Tibial nerve (tissue), 4 donors: Measurements from ENCODE around the gene IFNGR1. TPM values are rescaled to one million over a fixed set of nuclear protein-coding genes. Genes with fewer than 3 reads are reported as not detected.
"Not testable (repeated sequence)": the region's sequence is repeated elsewhere in the genome, so short reads cannot be mapped to it uniquely, and the experiment has no call there.

Source experiments
- DNase-seq, 2 donors: peaks; one replicate each; pipeline ENCODE4 v3.0.0-alpha.2; 2019; ENCODE audit warnings: low spot score in 2 of 2
- H3K27ac ChIP-seq, 4 donors: fragments of 200-600 bp; sonication (generic) in 3 of 4; one replicate each; pipeline ENCODE4 v1.5.1; 2017 to 2019; ENCODE audit warnings: mild to moderate bottlenecking in 1 of 4
- H3K27me3 ChIP-seq, 2 donors: fragments of 200-600 bp; sonication (generic) in 1 of 2; one replicate each; pipeline versions ENCODE4 v1.5.1 to v1.6.0; 2017 to 2019
- H3K36me3 ChIP-seq, 3 donors: fragments of 200-600 bp; sonication (generic); one replicate each; pipeline ENCODE4 v1.5.1; 2018 to 2019
- H3K4me1 ChIP-seq, 4 donors: fragments of 200-600 bp; sonication (generic) in 3 of 4; one replicate each; pipeline ENCODE4 v1.5.1; 2017 to 2019
- H3K4me3 ChIP-seq, 4 donors: fragments of 200-600 bp; sonication (generic) in 3 of 4; one replicate each; pipeline ENCODE4 v1.5.1; 2017 to 2019; ENCODE audit warnings: mild to moderate bottlenecking in 1 of 4, moderate library complexity in 1 of 4
- H3K9me3 ChIP-seq, 4 donors: fragments of 200-600 bp; sonication (generic) in 3 of 4; one replicate each; pipeline ENCODE4 v1.5.1; 2017 to 2019
- CTCF ChIP-seq, 5 experiments: fragments of 200-600 bp in 3 of 5; fragments of 450-650 bp in 2 of 5; sonication (generic) in 3 of 5; IDR thresholded peaks; one replicate each; pipeline ENCODE4 v1.5.1; 2016 to 2019; ENCODE audit warnings: antibody characterized with exemption in 5 of 5, mild to moderate bottlenecking in 3 of 5, moderate library complexity in 2 of 5
- EP300 ChIP-seq, 2 donors: sonication (generic); formaldehyde crosslinking; IDR thresholded peaks; one replicate each; pipeline ENCODE4 v1.6.1; 2017; ENCODE audit warnings: antibody characterized with exemption in 2 of 2, mild to moderate bottlenecking in 1 of 2
- POLR2A ChIP-seq, 2 donors: fragments of 450-650 bp; IDR thresholded peaks; one replicate each; pipeline ENCODE4 v1.6.1; 2017; ENCODE audit warnings: antibody characterized with exemption in 2 of 2, mild to moderate bottlenecking in 2 of 2, moderate library complexity in 2 of 2
- WGBS, 2 donors: methylation state at CpG; one replicate each; pipeline ENCODE4 v1.1.5; 2018; 5-methylcytosine and 5-hydroxymethylcytosine counted together
- total RNA-seq, 4 donors: library from RNA; depleted of rRNA; stranded (reverse); fragments of >200 nt; gene quantifications; one replicate each; pipeline ENCODE4 v1.1.0, GENCODE V29; 2016

IFNGR1 gene
- total RNA-seq, 4 donors from 2014 or later = 73.8 to 125 (median 97.8) TPM

DNA sequence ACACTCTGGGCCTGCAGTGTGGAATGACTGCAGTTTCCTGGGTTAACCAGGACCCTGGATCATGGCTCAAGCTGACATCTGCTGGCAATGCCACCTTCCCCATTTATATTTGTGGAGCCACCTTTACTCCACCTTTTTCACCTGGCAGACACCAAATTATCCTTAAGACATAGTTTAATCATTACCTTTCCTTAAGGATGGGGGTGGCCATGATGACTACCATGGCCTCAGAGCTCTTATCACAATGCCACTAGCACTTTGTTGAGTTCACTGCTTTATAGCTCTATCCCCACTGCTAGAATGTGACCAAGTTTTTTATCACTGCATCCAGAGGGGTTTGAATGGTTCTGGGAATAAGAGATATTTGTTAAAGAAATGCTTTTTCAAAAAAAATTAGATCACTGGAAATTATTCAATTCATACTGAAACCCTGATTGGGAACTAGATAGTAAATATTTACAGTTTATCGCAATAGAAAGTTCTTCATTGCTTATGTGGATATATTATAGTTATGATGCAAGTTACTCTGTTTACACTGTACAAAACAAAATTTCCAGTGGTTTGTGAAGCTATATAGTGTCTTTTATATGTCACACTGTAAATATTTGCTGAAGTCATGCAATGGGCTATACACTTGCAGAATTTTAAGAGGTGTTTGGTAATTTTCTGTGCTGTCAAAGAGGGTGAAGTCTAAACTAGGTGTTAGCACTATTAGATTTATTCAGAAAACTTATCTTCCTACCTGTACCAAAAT lies 37.3 kb upstream of the IFNGR1 start:
- Histone ChIP-seq H3K4me3 (no peak overlapping the region), H3K9me3 (peaks cover 0 to 30% (median 2%) of the 10 kb centered on the region in 4 donors), H3K4me1 (peaks cover 0 to 15% (median 9%) of the 10 kb centered on the region in 4 donors), H3K27me3 (no peaks in the 10 kb centered on the region), H3K27ac (no peak overlapping the region), H3K36me3 (no peaks in the 10 kb centered on the region)
- TF ChIP-seq POLR2A (IDR thresholded peaks at IDR 0.05) = no peak
- 98% methylated on average over 1 of the region's 1 CpG for WGBS, 2 donors
- DNase-seq = no peak

DNA sequence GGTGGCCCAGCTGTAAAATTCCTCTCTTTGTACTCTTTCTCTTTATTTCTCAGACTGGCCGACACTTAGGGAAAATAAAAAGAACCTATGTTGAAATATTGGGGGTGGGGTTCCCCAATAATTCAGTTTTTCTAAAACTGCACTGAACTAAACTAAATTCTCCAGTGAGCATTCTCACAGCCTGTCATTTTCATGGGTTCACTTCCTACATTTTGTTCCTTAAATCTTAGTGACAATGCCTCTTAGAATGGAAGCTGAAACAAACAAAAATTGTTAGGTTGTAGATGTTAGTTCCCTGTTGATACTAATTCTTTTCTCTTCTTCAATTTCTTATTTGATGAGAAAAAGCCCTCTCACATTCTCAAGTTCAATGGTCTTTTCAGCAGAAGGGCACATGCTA lies 35.8 kb upstream of the IFNGR1 start:
- WGBS, 2 donors = 83 to 91% methylated on average over 1 of the region's 1 CpG

GRCh38 chr6:137254430-137254829 lies 35.2 kb upstream of the IFNGR1 start:
- WGBS, 2 donors = 56 to 90% methylated on average over 2 of the region's 2 CpGs
- peaks cover 0 to 30% (median 2%) of the 10 kb centered on the region in 4 donors for H3K9me3 ChIP-seq
- H3K27ac ChIP-seq, H3K36me3 ChIP-seq, H3K4me3 ChIP-seq, H3K27me3 ChIP-seq, H3K4me1 ChIP-seq, DNase-seq: not testable (repeated sequence)

More for the DNA sequence above, 35.8 kb upstream of the IFNGR1 start:
- TF ChIP-seq EP300 (IDR thresholded peaks at IDR 0.05) = no peak
- no peak for TF ChIP-seq CTCF (IDR thresholded peaks at IDR 0.05)
- TF ChIP-seq POLR2A (IDR thresholded peaks at IDR 0.05) = no peak
- Histone ChIP-seq H3K36me3 (no peaks in the 10 kb centered on the region), H3K27ac (no peak overlapping the region), H3K9me3 (peaks cover 0 to 30% (median 2%) of the 10 kb centered on the region in 4 donors), H3K4me3 (no peak overlapping the region), H3K4me1 (no peaks in the 10 kb centered on the region), H3K27me3 (no peaks in the 10 kb centered on the region)
- DNase-seq = no peak

- H3K27me3 ChIP-seq = no peaks in the 10 kb centered on the region
- peaks cover 0 to 1% (median 0%) of the 10 kb centered on the region in 4 donors for H3K9me3 ChIP-seq
- peaks cover 0 to 4% (median 0%) of the 10 kb centered on the region in 4 donors for H3K4me1 ChIP-seq
- no peak overlapping the region for H3K4me3 ChIP-seq
- DNase-seq = no peak
- no peak overlapping the region for H3K27ac ChIP-seq
- WGBS, 2 donors = 54 to 59% methylated on average over 4 of the region's 4 CpGs
- H3K36me3 ChIP-seq = no peaks in the 10 kb centered on the region
- TF ChIP-seq EP300 (IDR thresholded peaks at IDR 0.05) (no peak), CTCF (IDR thresholded peaks at IDR 0.05) (no peak), POLR2A (IDR thresholded peaks at IDR 0.05) (no peak)
These were observed 29.5 kb upstream of the IFNGR1 start for GRCh38 chr6:137248702-137249101.

DNA sequence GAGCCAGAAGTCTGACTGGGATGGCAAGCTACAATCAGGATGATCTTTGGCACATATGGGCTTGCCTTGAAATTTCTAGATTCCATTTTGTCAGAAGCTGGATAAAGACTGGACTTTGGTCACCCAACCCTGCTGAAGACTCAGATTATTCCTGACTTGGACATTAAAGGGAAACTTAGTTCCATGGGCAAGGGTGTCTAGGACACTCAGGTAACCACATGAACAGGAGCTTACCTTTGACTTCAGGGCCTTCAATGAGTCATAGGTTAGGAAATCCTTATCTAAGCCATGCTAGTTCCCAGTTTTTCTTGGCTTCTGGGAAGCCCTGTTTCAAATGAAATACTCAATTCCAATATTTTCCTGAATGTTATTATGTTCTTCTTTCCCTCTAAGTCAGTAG lies 28.5 kb upstream of the IFNGR1 start:
- Histone ChIP-seq H3K9me3 (no peaks in the 10 kb centered on the region), H3K27me3 (no peaks in the 10 kb centered on the region), H3K4me1 (peaks cover 0 to 4% (median 0%) of the 10 kb centered on the region in 4 donors), H3K27ac (peak overlapping the region in 1 of 4 donors; percentile 0), H3K36me3 (no peaks in the 10 kb centered on the region), H3K4me3 (no peak overlapping the region)
- no peak for DNase-seq
- no peak for TF ChIP-seq EP300 (IDR thresholded peaks at IDR 0.05)

DNA sequence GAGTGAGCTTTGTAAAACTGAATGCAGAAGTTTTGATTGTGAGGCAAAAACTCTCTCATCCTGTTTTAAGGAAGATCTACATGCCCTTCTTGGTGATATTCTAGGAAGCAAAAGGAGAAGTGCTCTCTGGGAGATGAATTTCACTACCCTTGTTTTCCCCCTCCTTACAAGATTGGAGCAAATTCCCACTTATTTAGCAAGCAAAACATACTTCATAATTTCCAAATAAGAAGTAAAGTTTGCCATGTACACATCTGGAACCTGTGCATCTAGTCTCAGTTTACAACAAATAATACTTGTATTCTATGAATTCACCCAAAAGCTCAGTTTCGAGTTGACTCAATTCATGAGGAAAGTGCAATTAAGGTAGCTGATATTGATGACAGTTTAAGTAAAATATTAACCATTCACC lies 27.6 kb upstream of the IFNGR1 start:
- 77 to 92% methylated on average over 1 of the region's 1 CpG for WGBS, 2 donors

More for the DNA sequence above, 27.6 kb upstream of the IFNGR1 start:
- no peak overlapping the region for H3K4me3 ChIP-seq
- peak in 1 of 2 donors; percentile 27 for TF ChIP-seq EP300 (IDR thresholded peaks at IDR 0.05)
- no peak for TF ChIP-seq CTCF (IDR thresholded peaks at IDR 0.05)
- TF ChIP-seq POLR2A (IDR thresholded peaks at IDR 0.05) = no peak
- H3K9me3 ChIP-seq = no peaks in the 10 kb centered on the region
- no peak for DNase-seq
- H3K36me3 ChIP-seq = no peaks in the 10 kb centered on the region
- H3K27me3 ChIP-seq = no peaks in the 10 kb centered on the region
- H3K4me1 ChIP-seq = peaks cover 0 to 11% (median 3%) of the 10 kb centered on the region in 4 donors
- no peak overlapping the region for H3K27ac ChIP-seq
